ENCODE data around the gene PRR5L. TPM values are rescaled to one million over a fixed set of nuclear protein-coding genes. Genes with fewer than 3 reads are reported as not detected.

Gene PRR5L
- total and polyA plus RNA-seq, 2 experiments from 2014 or later = 3.1 to 8.9 TPM

DNA sequence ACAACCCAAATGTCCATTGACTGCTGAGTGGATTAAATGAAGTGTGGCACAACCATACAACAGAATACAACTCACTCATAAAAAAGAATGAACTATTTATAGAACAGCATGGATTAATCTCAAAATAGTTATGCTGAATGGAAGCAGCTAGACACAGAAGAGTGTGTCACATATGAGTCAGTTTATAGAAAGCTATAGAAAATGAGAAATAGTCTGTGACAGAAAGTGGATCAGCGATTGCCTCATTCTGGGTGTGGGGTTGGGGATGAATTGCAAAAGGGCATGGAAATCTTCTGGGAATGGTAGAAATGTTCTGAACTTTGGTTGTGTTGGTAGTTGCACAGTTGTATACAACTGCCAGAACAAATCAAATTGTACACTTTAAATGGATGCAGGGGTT lies 37.4 kb downstream of the PRR5L start:
- Histone ChIP-seq H3K4me1 (ENCODE audit: insufficient read depth) (no peaks in the 10 kb centered on the region), H3K27ac (ENCODE audit: low read depth) (no peak overlapping the region), H3K4me3 (no peak overlapping the region), H3K79me2 (replicated peaks; ENCODE audit: insufficient read depth) (no peaks in the 10 kb centered on the region), H4K20me1 (replicated peaks; ENCODE audit: insufficient read depth) (no peaks in the 10 kb centered on the region), H3F3A (replicated peaks; ENCODE audit: low read depth) (no peaks in the 10 kb centered on the region), H3K36me3 (ENCODE audit: insufficient read depth) (no peaks in the 10 kb centered on the region), H2AFZ (no peak overlapping the region), H3K9me2 (ENCODE audit: insufficient read depth) (no peaks in the 10 kb centered on the region), H3K4me2 (no peak overlapping the region), H3K27me3 (ENCODE audit: insufficient read depth) (no peaks in the 10 kb centered on the region)
- no peaks in the 10 kb centered on the region for H3K9me3 Mint-ChIP-seq
- ATAC-seq (no peak), DNase-seq (ENCODE audit: low spot score) (no peak)
- no peak for TF ChIP-seq EZH2phosphoT487 (IDR thresholded peaks at IDR 0.05; ENCODE audit: unreplicated experiment)
- TF ChIP-seq, protein P1, sequence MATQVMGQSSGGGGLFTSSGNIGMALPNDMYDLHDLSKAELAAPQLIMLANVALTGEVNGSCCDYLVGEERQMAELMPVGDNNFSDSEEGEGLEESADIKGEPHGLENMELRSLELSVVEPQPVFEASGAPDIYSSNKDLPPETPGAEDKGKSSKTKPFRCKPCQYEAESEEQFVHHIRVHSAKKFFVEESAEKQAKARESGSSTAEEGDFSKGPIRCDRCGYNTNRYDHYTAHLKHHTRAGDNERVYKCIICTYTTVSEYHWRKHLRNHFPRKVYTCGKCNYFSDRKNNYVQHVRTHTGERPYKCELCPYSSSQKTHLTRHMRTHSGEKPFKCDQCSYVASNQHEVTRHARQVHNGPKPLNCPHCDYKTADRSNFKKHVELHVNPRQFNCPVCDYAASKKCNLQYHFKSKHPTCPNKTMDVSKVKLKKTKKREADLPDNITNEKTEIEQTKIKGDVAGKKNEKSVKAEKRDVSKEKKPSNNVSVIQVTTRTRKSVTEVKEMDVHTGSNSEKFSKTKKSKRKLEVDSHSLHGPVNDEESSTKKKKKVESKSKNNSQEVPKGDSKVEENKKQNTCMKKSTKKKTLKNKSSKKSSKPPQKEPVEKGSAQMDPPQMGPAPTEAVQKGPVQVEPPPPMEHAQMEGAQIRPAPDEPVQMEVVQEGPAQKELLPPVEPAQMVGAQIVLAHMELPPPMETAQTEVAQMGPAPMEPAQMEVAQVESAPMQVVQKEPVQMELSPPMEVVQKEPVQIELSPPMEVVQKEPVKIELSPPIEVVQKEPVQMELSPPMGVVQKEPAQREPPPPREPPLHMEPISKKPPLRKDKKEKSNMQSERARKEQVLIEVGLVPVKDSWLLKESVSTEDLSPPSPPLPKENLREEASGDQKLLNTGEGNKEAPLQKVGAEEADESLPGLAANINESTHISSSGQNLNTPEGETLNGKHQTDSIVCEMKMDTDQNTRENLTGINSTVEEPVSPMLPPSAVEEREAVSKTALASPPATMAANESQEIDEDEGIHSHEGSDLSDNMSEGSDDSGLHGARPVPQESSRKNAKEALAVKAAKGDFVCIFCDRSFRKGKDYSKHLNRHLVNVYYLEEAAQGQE (IDR thresholded peaks at IDR 0.05; ENCODE audit: unreplicated experiment) = no peak
- no peak for TF ChIP-seq POLR2AphosphoS5 (IDR thresholded peaks at IDR 0.05; ENCODE audit: low read depth)
- TF ChIP-seq NANOG (IDR thresholded peaks at IDR 0.05; ENCODE audit: borderline replicate concordance) = no peak
- TF ChIP-seq STAT1 (IDR thresholded peaks at IDR 0.05; ENCODE audit: unreplicated experiment) = no peak
- TF ChIP-seq, protein P2, sequence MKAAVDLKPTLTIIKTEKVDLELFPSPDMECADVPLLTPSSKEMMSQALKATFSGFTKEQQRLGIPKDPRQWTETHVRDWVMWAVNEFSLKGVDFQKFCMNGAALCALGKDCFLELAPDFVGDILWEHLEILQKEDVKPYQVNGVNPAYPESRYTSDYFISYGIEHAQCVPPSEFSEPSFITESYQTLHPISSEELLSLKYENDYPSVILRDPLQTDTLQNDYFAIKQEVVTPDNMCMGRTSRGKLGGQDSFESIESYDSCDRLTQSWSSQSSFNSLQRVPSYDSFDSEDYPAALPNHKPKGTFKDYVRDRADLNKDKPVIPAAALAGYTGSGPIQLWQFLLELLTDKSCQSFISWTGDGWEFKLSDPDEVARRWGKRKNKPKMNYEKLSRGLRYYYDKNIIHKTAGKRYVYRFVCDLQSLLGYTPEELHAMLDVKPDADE (IDR thresholded peaks at IDR 0.05) = no peak
- TF ChIP-seq, protein P3, sequence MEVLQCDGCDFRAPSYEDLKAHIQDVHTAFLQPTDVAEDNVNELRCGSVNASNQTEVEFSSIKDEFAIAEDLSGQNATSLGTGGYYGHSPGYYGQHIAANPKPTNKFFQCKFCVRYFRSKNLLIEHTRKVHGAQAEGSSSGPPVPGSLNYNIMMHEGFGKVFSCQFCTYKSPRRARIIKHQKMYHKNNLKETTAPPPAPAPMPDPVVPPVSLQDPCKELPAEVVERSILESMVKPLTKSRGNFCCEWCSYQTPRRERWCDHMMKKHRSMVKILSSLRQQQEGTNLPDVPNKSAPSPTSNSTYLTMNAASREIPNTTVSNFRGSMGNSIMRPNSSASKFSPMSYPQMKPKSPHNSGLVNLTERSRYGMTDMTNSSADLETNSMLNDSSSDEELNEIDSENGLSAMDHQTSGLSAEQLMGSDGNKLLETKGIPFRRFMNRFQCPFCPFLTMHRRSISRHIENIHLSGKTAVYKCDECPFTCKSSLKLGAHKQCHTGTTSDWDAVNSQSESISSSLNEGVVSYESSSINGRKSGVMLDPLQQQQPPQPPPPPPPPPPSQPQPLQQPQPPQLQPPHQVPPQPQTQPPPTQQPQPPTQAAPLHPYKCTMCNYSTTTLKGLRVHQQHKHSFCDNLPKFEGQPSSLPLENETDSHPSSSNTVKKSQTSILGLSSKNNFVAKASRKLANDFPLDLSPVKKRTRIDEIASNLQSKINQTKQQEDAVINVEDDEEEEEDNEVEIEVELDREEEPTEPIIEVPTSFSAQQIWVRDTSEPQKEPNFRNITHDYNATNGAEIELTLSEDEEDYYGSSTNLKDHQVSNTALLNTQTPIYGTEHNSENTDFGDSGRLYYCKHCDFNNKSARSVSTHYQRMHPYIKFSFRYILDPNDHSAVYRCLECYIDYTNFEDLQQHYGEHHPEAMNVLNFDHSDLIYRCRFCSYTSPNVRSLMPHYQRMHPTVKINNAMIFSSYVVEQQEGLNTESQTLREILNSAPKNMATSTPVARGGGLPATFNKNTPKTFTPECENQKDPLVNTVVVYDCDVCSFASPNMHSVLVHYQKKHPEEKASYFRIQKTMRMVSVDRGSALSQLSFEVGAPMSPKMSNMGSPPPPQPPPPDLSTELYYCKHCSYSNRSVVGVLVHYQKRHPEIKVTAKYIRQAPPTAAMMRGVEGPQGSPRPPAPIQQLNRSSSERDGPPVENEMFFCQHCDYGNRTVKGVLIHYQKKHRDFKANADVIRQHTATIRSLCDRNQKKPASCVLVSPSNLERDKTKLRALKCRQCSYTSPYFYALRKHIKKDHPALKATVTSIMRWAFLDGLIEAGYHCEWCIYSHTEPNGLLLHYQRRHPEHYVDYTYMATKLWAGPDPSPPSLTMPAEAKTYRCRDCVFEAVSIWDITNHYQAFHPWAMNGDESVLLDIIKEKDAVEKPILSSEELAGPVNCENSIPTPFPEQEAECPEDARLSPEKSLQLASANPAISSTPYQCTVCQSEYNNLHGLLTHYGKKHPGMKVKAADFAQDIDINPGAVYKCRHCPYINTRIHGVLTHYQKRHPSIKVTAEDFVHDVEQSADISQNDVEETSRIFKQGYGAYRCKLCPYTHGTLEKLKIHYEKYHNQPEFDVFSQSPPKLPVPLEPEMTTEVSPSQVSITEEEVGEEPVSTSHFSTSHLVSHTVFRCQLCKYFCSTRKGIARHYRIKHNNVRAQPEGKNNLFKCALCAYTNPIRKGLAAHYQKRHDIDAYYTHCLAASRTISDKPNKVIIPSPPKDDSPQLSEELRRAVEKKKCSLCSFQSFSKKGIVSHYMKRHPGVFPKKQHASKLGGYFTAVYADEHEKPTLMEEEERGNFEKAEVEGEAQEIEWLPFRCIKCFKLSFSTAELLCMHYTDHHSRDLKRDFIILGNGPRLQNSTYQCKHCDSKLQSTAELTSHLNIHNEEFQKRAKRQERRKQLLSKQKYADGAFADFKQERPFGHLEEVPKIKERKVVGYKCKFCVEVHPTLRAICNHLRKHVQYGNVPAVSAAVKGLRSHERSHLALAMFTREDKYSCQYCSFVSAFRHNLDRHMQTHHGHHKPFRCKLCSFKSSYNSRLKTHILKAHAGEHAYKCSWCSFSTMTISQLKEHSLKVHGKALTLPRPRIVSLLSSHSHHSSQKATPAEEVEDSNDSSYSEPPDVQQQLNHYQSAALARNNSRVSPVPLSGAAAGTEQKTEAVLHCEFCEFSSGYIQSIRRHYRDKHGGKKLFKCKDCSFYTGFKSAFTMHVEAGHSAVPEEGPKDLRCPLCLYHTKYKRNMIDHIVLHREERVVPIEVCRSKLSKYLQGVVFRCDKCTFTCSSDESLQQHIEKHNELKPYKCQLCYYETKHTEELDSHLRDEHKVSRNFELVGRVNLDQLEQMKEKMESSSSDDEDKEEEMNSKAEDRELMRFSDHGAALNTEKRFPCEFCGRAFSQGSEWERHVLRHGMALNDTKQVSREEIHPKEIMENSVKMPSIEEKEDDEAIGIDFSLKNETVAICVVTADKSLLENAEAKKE (CRISPR knock-in tag; IDR thresholded peaks at IDR 0.05) = no peak
- no peak for TF ChIP-seq EZH2 (IDR thresholded peaks at IDR 0.05; ENCODE audit: low read depth, unreplicated experiment)
- TF ChIP-seq ZNF331 (CRISPR knock-in tag; IDR thresholded peaks at IDR 0.05; ENCODE audit: low read depth) = no peak
- TF ChIP-seq CREB1 (CRISPR knock-in tag; IDR thresholded peaks at IDR 0.05; ENCODE audit: low read depth) = no peak
- TF ChIP-seq ZNF114 (CRISPR knock-in tag; IDR thresholded peaks at IDR 0.05) = no peak
- TF ChIP-seq, protein P4, sequence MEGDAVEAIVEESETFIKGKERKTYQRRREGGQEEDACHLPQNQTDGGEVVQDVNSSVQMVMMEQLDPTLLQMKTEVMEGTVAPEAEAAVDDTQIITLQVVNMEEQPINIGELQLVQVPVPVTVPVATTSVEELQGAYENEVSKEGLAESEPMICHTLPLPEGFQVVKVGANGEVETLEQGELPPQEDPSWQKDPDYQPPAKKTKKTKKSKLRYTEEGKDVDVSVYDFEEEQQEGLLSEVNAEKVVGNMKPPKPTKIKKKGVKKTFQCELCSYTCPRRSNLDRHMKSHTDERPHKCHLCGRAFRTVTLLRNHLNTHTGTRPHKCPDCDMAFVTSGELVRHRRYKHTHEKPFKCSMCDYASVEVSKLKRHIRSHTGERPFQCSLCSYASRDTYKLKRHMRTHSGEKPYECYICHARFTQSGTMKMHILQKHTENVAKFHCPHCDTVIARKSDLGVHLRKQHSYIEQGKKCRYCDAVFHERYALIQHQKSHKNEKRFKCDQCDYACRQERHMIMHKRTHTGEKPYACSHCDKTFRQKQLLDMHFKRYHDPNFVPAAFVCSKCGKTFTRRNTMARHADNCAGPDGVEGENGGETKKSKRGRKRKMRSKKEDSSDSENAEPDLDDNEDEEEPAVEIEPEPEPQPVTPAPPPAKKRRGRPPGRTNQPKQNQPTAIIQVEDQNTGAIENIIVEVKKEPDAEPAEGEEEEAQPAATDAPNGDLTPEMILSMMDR (conservative IDR thresholded peaks at IDR 0.05; ENCODE audit: low read depth in 2 of 2) = no peak
- no peak for TF ChIP-seq JUNB (IDR thresholded peaks at IDR 0.05; ENCODE audit: unreplicated experiment)
- H3K4me1 Mint-ChIP-seq = no peaks in the 10 kb centered on the region
- peaks cover 2% of the 10 kb centered on the region for H3K27me3 Mint-ChIP-seq (ENCODE audit: insufficient read depth, low read depth, poor library complexity)
- H3K4me3 Mint-ChIP-seq = no peak overlapping the region
- H3K27ac Mint-ChIP-seq = no peak overlapping the region
- no peaks in the 10 kb centered on the region for H3K36me3 Mint-ChIP-seq (ENCODE audit: low read depth)

All from GM23338 (cell line).